SK-N-SH (cell line): ENCODE data around the gene SMAP1. TPM values are rescaled to one million over a fixed set of nuclear protein-coding genes. Genes with fewer than 3 reads are reported as not detected.

Experiments
- CTCF ChIA-PET: fragments of 300-600, 350-600 bp; formaldehyde crosslinking; extraction: SDS; loops from one replicate; lab custom pipeline; 2021; lab: Yijun Ruan, JAX
- POLR2A ChIA-PET: fragments of 350-600 bp; sonication (Branson Sonifier 250); formaldehyde crosslinking; extraction: SDS; loops from one replicate; lab custom pipeline; 2020; ENCODE audit warnings: antibody characterized with exemption, inconsistent platforms; lab: Yijun Ruan, JAX
- DNase-seq: peaks from one replicate; pipeline ENCODE4 v3.0.0; 2012
- H2AFZ ChIP-seq: fragments of 200-600 bp; sonication (generic); 2 replicates; pipeline ENCODE4 v1.8.1; 2016; ENCODE audit warnings: antibody characterized with exemption, mild to moderate bottlenecking, low read depth
- H3F3A ChIP-seq: fragments of 200-600 bp; sonication (generic); replicated peaks from 2 replicates; pipeline ENCODE3; 2016; ENCODE audit warnings: antibody characterized with exemption, mild to moderate bottlenecking; ENCODE audit not compliant: insufficient read depth
- H3K27ac ChIP-seq, 2 experiments: fragments of 200-500 bp in 1 of 2; fragments of 200-600 bp in 1 of 2; sonication (Bioruptor generic) in 1 of 2; sonication (generic), shearing (Covaris generic) in 1 of 2; 2 replicates each; pipeline versions ENCODE4 v1.5.1 to v1.6.1; 2014 to 2016; ENCODE audit warnings: low read depth in 2 of 2, inconsistent platforms in 1 of 2, low read length in 1 of 2, mild to moderate bottlenecking in 1 of 2, mixed read lengths in 1 of 2
- H3K27me3 ChIP-seq: fragments of 200-600 bp; sonication (generic), shearing (Covaris generic); 2 replicates; pipeline ENCODE4 v1.6.1; 2016; ENCODE audit warnings: mixed run types; ENCODE audit not compliant: insufficient read depth
- H3K36me3 ChIP-seq, 2 experiments: fragments of 200-500 bp in 1 of 2; fragments of 200-600 bp in 1 of 2; sonication (Bioruptor generic) in 1 of 2; sonication (generic) in 1 of 2; replicated peaks in 1 of 2; 2 replicates each; pipeline versions ENCODE3 to v1.5.1; 2014 to 2016; ENCODE audit warnings: low read length in 1 of 2, mild to moderate bottlenecking in 1 of 2; ENCODE audit not compliant: insufficient read depth in 2 of 2, control insufficient read depth in 1 of 2
- H3K4me1 ChIP-seq, 2 experiments: fragments of 200-500 bp in 1 of 2; fragments of 200-600 bp in 1 of 2; sonication (Bioruptor generic) in 1 of 2; sonication (generic), shearing (Covaris generic) in 1 of 2; 2 replicates each; pipeline versions ENCODE4 v1.5.1 to v1.6.1; 2014 to 2016; ENCODE audit warnings: low read depth in 1 of 2, low read length in 1 of 2, mixed run types in 1 of 2; ENCODE audit not compliant: insufficient read depth in 2 of 2, control insufficient read depth in 1 of 2
- H3K4me2 ChIP-seq: fragments of 200-600 bp; sonication (generic), shearing (Covaris generic); 2 replicates; pipeline ENCODE4 v1.6.1; 2017; ENCODE audit warnings: mixed run types
- H3K4me3 ChIP-seq, 2 experiments: fragments of 200-500 bp in 1 of 2; fragments of 200-600 bp in 1 of 2; sonication (Bioruptor generic) in 1 of 2; sonication (generic), shearing (Covaris generic) in 1 of 2; 2 replicates each; pipeline versions ENCODE4 v1.5.1 to v1.8.1; 2014 to 2016; ENCODE audit warnings: low read depth in 2 of 2, inconsistent platforms in 1 of 2, low read length in 1 of 2, mild to moderate bottlenecking in 1 of 2, mixed read lengths in 1 of 2, moderate library complexity in 1 of 2
- H3K79me2 ChIP-seq: fragments of 200-600 bp; sonication (generic); 2 replicates; pipeline ENCODE4 v1.8.1; 2017; ENCODE audit warnings: mild to moderate bottlenecking; ENCODE audit not compliant: insufficient read depth
- H3K9ac ChIP-seq: fragments of 200-600 bp; sonication (generic); 2 replicates; pipeline ENCODE4 v1.6.1; 2017; ENCODE audit warnings: mixed run types
- H3K9me2 ChIP-seq: fragments of 200-600 bp; sonication (generic); 2 replicates; pipeline ENCODE4 v1.6.1; 2017; ENCODE audit warnings: mixed run types
- H3K9me3 ChIP-seq: fragments of 200-600 bp; sonication (generic); 2 replicates; pipeline ENCODE4 v1.6.1; 2017; ENCODE audit warnings: mixed run types, mild to moderate bottlenecking, moderate library complexity
- H4K20me1 ChIP-seq: fragments of 200-600 bp; sonication (generic); 2 replicates; pipeline ENCODE4 v1.6.1; 2017; ENCODE audit warnings: mild to moderate bottlenecking, mixed run types; ENCODE audit not compliant: insufficient read depth
- CHD2 ChIP-seq: fragments of 150-350 bp; IDR thresholded peaks from 2 replicates; pipeline ENCODE4 v1.6.1; 2018; ENCODE audit warnings: low read length; ENCODE audit not compliant: partially characterized antibody
- ELF1 ChIP-seq: IDR thresholded peaks from 2 replicates; pipeline ENCODE4 v1.4.0; 2012
- EP300 ChIP-seq, 2 experiments: IDR thresholded peaks; 2 replicates each; pipeline versions ENCODE4 v1.4.0 to v1.6.1; 2012; ENCODE audit warnings: borderline replicate concordance in 1 of 2, low read depth in 1 of 2, low read length in 1 of 2
- EZH2phosphoT487 ChIP-seq: fragments of 200-600 bp; sonication (generic); IDR thresholded peaks from 2 replicates; pipeline ENCODE4 v1.6.1; 2017; ENCODE audit warnings: low read depth, mixed run types, mild to moderate bottlenecking, antibody characterized with exemption, moderate library complexity, borderline replicate concordance
- FOXM1 ChIP-seq: IDR thresholded peaks from 2 replicates; pipeline ENCODE4 v1.4.0; 2012; ENCODE audit warnings: low read depth, mild to moderate bottlenecking
- GABPA ChIP-seq: IDR thresholded peaks from 2 replicates; pipeline ENCODE4 v1.4.0; 2012; ENCODE audit warnings: low read depth, mild to moderate bottlenecking
- GATA2 ChIP-seq: sonication (generic); formaldehyde crosslinking; IDR thresholded peaks from 2 replicates; pipeline ENCODE4 v1.5.0; 2020; ENCODE audit warnings: mild to moderate bottlenecking, missing genetic modification reagents
- IRF3 ChIP-seq: fragments of 150-350 bp; IDR thresholded peaks from 2 replicates; pipeline ENCODE4 v1.6.1; 2016; ENCODE audit warnings: mild to moderate bottlenecking, low read depth, low read length
- JUND ChIP-seq: IDR thresholded peaks from 2 replicates; pipeline ENCODE4 v1.4.0; 2012
- MXI1 ChIP-seq: IDR thresholded peaks from 2 replicates; pipeline ENCODE4 v1.6.1; 2012; ENCODE audit warnings: mild to moderate bottlenecking, low read depth, low read length, improper control_type of control experiment
- NFIC ChIP-seq: IDR thresholded peaks from 2 replicates; pipeline ENCODE4 v1.4.0; 2012; ENCODE audit warnings: borderline replicate concordance
- RFX5 ChIP-seq: IDR thresholded peaks from 2 replicates; pipeline ENCODE4 v1.6.1; 2012; ENCODE audit warnings: mild to moderate bottlenecking, improper control_type of control experiment, low read length
- TAF1 ChIP-seq: IDR thresholded peaks from 2 replicates; pipeline ENCODE4 v1.6.1; 2012; ENCODE audit warnings: low read depth, mild to moderate bottlenecking, low read length, moderate library complexity, borderline replicate concordance
- TEAD4 ChIP-seq: IDR thresholded peaks from 2 replicates; pipeline ENCODE4 v1.4.0; 2012; ENCODE audit warnings: mild to moderate bottlenecking, borderline replicate concordance; ENCODE audit not compliant: insufficient read depth
- YY1 ChIP-seq: IDR thresholded peaks from 2 replicates; pipeline ENCODE4 v1.4.0; 2012; ENCODE audit warnings: low read depth, mild to moderate bottlenecking
- ZBTB33 ChIP-seq: IDR thresholded peaks from 2 replicates; pipeline ENCODE4 v1.4.0; 2012; ENCODE audit warnings: low read depth, borderline replicate concordance
- WGBS: methylation state at CpG from one replicate; pipeline ENCODE4 v1.1.6; 2017; ENCODE audit warnings: low lambda C conversion rate; 5-methylcytosine and 5-hydroxymethylcytosine counted together
- polyA plus RNA-seq, 3 experiments: library from polyadenylated mRNA; depleted of rRNA; stranded (reverse); fragments of >200 nt; gene quantifications; 2 replicates each; pipeline ENCODE4 v1.2.3, GENCODE V29; 2012
- TF ChIP-seq, protein P1 (sequence below): fragments of 150-350 bp; IDR thresholded peaks from 2 replicates; pipeline ENCODE4 v1.6.1; 2017; ENCODE audit warnings: antibody characterized with exemption, low read length, low read depth, borderline replicate concordance
- TF ChIP-seq, protein P2 (sequence below): IDR thresholded peaks from 2 replicates; pipeline ENCODE4 v1.6.1; 2012; ENCODE audit warnings: mild to moderate bottlenecking, low read depth, low read length, moderate library complexity

SMAP1 gene
- polyA plus RNA-seq, 1 of the 3 experiments (the other 2 are of a cell fraction), result 12.6 TPM

- H3K36me3 ChIP-seq, result no peaks in the 10 kb centered on the region
- WGBS, result 11% methylated on average over 1 of the region's 1 CpG
- H3K9ac ChIP-seq, result no peak overlapping the region
- H3K4me3 ChIP-seq, result no peak overlapping the region
- H3K9me3 ChIP-seq, result no peaks in the 10 kb centered on the region
- H3K79me2 ChIP-seq, result no peaks in the 10 kb centered on the region
- H3K4me1 ChIP-seq, result no peaks in the 10 kb centered on the region
- no peak overlapping the region for H2AFZ ChIP-seq
- no peaks in the 10 kb centered on the region for H3F3A ChIP-seq
- POLR2A ChIA-PET, result no interaction called here
- CTCF ChIA-PET, result no interaction called here
- no peak overlapping the region for H3K4me2 ChIP-seq
- H3K27ac ChIP-seq, result no peak overlapping the region
- H3K9me2 ChIP-seq, result no peaks in the 10 kb centered on the region
- no peak for DNase-seq
- no peak for TF ChIP-seq NFIC
- no peaks in the 10 kb centered on the region for H3K27me3 ChIP-seq
- H4K20me1 ChIP-seq, result no peaks in the 10 kb centered on the region
Measured at GRCh38 chr6:70622461-70622860, 45.2 kb upstream of the SMAP1 start.

DNA sequence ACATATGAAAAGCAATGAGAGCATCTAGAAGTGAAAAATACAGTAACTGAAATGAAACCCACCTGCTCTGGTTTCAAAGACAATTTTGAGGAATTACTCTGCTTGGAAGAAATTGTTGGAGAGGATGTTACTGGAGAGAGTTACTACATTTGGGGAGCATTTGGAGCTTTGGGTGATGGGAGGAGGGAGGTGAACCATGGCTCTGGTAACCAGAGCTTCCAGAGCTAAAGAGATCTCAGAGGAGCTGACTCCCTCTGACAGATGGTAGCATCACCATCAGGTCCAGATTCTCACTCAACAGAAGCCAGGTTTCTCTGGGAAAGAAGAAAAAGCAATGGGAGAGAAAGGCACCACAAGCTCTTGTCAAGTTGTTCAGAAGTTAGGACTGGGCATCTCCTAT lies 42.2 kb upstream of the SMAP1 start:
- TF ChIP-seq, protein P1, sequence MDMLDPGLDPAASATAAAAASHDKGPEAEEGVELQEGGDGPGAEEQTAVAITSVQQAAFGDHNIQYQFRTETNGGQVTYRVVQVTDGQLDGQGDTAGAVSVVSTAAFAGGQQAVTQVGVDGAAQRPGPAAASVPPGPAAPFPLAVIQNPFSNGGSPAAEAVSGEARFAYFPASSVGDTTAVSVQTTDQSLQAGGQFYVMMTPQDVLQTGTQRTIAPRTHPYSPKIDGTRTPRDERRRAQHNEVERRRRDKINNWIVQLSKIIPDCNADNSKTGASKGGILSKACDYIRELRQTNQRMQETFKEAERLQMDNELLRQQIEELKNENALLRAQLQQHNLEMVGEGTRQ, result no peak
- TF ChIP-seq MXI1 (no peak), IRF3 (no peak), GABPA (no peak), YY1 (no peak), JUND (no peak), ELF1 (no peak), TEAD4 (no peak), TAF1 (no peak), CHD2 (no peak), EP300 (IDR thresholded peaks at IDR 0.05; ENCODE audit: borderline replicate concordance in 1 of 2, low read depth in 1 of 2, low read length in 1 of 2) (no peak), ZBTB33 (no peak), RFX5 (no peak), EZH2phosphoT487 (no peak), GATA2 (CRISPR knock-in tag) (no peak), FOXM1 (no peak)
- TF ChIP-seq, protein P2, sequence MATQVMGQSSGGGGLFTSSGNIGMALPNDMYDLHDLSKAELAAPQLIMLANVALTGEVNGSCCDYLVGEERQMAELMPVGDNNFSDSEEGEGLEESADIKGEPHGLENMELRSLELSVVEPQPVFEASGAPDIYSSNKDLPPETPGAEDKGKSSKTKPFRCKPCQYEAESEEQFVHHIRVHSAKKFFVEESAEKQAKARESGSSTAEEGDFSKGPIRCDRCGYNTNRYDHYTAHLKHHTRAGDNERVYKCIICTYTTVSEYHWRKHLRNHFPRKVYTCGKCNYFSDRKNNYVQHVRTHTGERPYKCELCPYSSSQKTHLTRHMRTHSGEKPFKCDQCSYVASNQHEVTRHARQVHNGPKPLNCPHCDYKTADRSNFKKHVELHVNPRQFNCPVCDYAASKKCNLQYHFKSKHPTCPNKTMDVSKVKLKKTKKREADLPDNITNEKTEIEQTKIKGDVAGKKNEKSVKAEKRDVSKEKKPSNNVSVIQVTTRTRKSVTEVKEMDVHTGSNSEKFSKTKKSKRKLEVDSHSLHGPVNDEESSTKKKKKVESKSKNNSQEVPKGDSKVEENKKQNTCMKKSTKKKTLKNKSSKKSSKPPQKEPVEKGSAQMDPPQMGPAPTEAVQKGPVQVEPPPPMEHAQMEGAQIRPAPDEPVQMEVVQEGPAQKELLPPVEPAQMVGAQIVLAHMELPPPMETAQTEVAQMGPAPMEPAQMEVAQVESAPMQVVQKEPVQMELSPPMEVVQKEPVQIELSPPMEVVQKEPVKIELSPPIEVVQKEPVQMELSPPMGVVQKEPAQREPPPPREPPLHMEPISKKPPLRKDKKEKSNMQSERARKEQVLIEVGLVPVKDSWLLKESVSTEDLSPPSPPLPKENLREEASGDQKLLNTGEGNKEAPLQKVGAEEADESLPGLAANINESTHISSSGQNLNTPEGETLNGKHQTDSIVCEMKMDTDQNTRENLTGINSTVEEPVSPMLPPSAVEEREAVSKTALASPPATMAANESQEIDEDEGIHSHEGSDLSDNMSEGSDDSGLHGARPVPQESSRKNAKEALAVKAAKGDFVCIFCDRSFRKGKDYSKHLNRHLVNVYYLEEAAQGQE, result no peak
- H3K9me3 ChIP-seq, result no peaks in the 10 kb centered on the region
- H3K27me3 ChIP-seq, result no peaks in the 10 kb centered on the region
- no peaks in the 10 kb centered on the region for H3K9me2 ChIP-seq
- POLR2A ChIA-PET, result no interaction called here
- CTCF ChIA-PET, result no interaction called here
- H3K9ac ChIP-seq, result no peak overlapping the region
- H3K4me3 ChIP-seq, result no peak overlapping the region
- no peak overlapping the region for H2AFZ ChIP-seq
- no peak overlapping the region for H3K27ac ChIP-seq
- H3F3A ChIP-seq, result no peaks in the 10 kb centered on the region
- no peaks in the 10 kb centered on the region for H3K79me2 ChIP-seq
- no peaks in the 10 kb centered on the region for H4K20me1 ChIP-seq
- no peak for DNase-seq
- no peak overlapping the region for H3K4me2 ChIP-seq
- no peaks in the 10 kb centered on the region for H3K36me3 ChIP-seq
- no peaks in the 10 kb centered on the region for H3K4me1 ChIP-seq
